Colonic mucosa (tissue), 4 donors: Measurements from ENCODE around the gene SKAP2. TPM values are rescaled to one million over a fixed set of nuclear protein-coding genes. Genes with fewer than 3 reads are reported as not detected.

ENCODE experiments used
- DNase-seq: peaks from one replicate; pipeline ENCODE4 v3.0.0-alpha.2; 2020
- H3K27ac ChIP-seq: fragments of 200-600 bp; one replicate; pipeline ENCODE4 v1.8.0; 2021
- H3K27me3 ChIP-seq: fragments of 200-600 bp; one replicate; pipeline ENCODE4 v1.8.0; 2021
- H3K36me3 ChIP-seq: fragments of 200-600 bp; one replicate; pipeline ENCODE4 v1.8.0; 2021
- H3K4me1 ChIP-seq: fragments of 200-600 bp; one replicate; pipeline ENCODE4 v1.8.0; 2021; ENCODE audit warnings: mild to moderate bottlenecking
- H3K4me3 ChIP-seq: fragments of 200-600 bp; one replicate; pipeline ENCODE4 v1.8.0; 2021
- H3K9ac ChIP-seq, 2 donors: one replicate each; pipeline ENCODE4 v1.7.0; 2013; ENCODE audit warnings: control low read depth in 2 of 2, low read depth in 2 of 2, low read length in 2 of 2
- H3K9me3 ChIP-seq: fragments of 200-600 bp; one replicate; pipeline ENCODE4 v1.8.0; 2021
- intact Hi-C: fragments of 100-400 bp; cut with DNase I; formaldehyde crosslinking; loops from one replicate; pipeline ENCODE4 v1.14.1; 2022
- total RNA-seq, 2 donors: library from RNA; stranded (reverse); fragmentation: NEBNext Ultra II Directional in 1 of 2; extraction: Animal tissue kit (Norgen Biotek cat#: 25700) in 1 of 2; gene quantifications; one replicate each; pipeline ENCODE4 v1.2.1, GENCODE V29; 2021
- TF ChIP-seq, protein P1 (sequence below): fragments of 200-600 bp; IDR thresholded peaks from one replicate; pipeline ENCODE4 v1.8.0; 2022; ENCODE audit warnings: antibody characterized with exemption, mild to moderate bottlenecking
- donor health status: healthy.
- donor health status: DM: no; HTN: no; CAD: no.
- donor health status: DM: no; HTN: no; CAD: no.

Gene SKAP2
- total RNA-seq, 2 donors from 2014 or later = 41.6 to 46.9 TPM

GRCh38 chr7:26631601-26632000 lies 232.8 kb downstream of the SKAP2 start:
- no peak for DNase-seq
- H3K27ac ChIP-seq = no peak overlapping the region
- no peak overlapping the region for H3K4me3 ChIP-seq
- H3K9me3 ChIP-seq = no peaks in the 10 kb centered on the region
- H3K9ac ChIP-seq = no peak overlapping the region
- no peaks in the 10 kb centered on the region for H3K27me3 ChIP-seq
- intact Hi-C loops = no loop called here
- H3K36me3 ChIP-seq = no peaks in the 10 kb centered on the region
- TF ChIP-seq, protein P1, sequence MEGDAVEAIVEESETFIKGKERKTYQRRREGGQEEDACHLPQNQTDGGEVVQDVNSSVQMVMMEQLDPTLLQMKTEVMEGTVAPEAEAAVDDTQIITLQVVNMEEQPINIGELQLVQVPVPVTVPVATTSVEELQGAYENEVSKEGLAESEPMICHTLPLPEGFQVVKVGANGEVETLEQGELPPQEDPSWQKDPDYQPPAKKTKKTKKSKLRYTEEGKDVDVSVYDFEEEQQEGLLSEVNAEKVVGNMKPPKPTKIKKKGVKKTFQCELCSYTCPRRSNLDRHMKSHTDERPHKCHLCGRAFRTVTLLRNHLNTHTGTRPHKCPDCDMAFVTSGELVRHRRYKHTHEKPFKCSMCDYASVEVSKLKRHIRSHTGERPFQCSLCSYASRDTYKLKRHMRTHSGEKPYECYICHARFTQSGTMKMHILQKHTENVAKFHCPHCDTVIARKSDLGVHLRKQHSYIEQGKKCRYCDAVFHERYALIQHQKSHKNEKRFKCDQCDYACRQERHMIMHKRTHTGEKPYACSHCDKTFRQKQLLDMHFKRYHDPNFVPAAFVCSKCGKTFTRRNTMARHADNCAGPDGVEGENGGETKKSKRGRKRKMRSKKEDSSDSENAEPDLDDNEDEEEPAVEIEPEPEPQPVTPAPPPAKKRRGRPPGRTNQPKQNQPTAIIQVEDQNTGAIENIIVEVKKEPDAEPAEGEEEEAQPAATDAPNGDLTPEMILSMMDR = no peak
- no peaks in the 10 kb centered on the region for H3K4me1 ChIP-seq

DNA sequence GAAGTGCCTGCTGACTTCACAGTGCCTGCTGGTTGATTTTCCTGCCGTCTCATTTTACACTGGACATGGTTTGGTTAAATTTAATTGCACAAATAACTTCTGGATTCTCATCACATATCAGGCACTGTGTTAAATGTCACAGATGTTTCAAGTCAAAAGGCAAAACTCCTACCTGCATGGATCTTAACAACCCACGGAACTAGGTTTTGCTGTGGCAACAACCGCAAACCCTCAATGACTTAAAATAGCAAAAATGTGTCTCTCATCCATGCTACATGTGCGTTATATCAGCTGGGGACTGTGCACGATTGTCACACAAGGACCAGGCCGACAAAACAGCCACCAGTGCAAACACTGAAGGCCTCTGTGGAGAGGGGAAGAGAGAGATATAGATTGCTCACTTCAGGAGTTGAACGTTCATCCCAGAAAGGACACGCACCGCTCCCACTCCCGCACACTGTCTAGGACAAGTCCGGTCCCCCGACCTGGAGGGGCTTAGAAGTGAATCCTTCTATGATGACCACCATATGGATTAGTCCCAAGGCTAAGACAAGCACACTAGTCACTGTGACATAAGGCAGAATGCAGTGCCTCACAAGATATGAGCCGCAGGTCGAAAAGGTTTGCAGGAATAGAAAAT lies 233.3 kb downstream of the SKAP2 start:
- TF ChIP-seq, protein P1 = no peak
- intact Hi-C loops = no loop called here
- Histone ChIP-seq H3K4me1 (no peaks in the 10 kb centered on the region), H3K27ac (no peak overlapping the region), H3K4me3 (no peak overlapping the region), H3K9me3 (no peaks in the 10 kb centered on the region), H3K27me3 (no peaks in the 10 kb centered on the region), H3K9ac (no peak overlapping the region), H3K36me3 (no peaks in the 10 kb centered on the region)
- no peak for DNase-seq

GRCh38 chr7:26630361-26630760 lies 234.0 kb downstream of the SKAP2 start:
- Histone ChIP-seq H3K27me3 (no peaks in the 10 kb centered on the region), H3K9me3 (no peaks in the 10 kb centered on the region), H3K27ac (no peak overlapping the region), H3K9ac (no peak overlapping the region), H3K4me3 (no peak overlapping the region), H3K36me3 (no peaks in the 10 kb centered on the region), H3K4me1 (no peaks in the 10 kb centered on the region)
- no peak for DNase-seq
- intact Hi-C loops = no loop called here
- TF ChIP-seq, protein P1 = no peak

DNA sequence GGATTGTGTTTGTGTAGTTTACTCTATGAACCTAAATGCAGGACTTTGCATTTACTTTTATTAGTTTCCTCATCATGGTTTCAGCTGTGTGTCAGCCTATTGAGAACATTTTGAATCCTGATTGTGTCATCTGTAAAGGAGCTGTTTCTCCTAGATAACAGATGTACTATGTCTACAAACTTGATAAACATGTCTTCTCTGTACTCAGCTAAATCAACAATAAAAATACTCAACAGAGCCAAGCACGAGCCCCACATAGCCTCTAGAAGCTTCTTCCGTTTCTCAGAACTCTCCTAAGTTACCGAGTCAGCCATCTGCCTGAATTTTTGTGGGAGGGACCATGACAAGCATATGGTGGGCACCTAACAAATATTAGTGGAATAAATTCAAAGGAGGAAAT lies 234.7 kb downstream of the SKAP2 start:
- Histone ChIP-seq H3K9me3 (no peaks in the 10 kb centered on the region), H3K9ac (no peak overlapping the region), H3K4me3 (no peak overlapping the region), H3K36me3 (no peaks in the 10 kb centered on the region), H3K27me3 (no peaks in the 10 kb centered on the region), H3K4me1 (no peaks in the 10 kb centered on the region), H3K27ac (no peak overlapping the region)
- intact Hi-C loops = no loop called here
- DNase-seq = no peak
- TF ChIP-seq, protein P1 = no peak

- TF ChIP-seq, protein P1 = no peak
- intact Hi-C loops = no loop called here
Observed at GRCh38 chr7:26627891-26628341, 236.5 kb downstream of the SKAP2 start.

More at GRCh38 chr7:26627891-26628341, 236.5 kb downstream of the SKAP2 start:
- H3K9me3 ChIP-seq = no peaks in the 10 kb centered on the region
- no peak overlapping the region for H3K9ac ChIP-seq
- no peaks in the 10 kb centered on the region for H3K36me3 ChIP-seq
- no peak for DNase-seq
- no peak overlapping the region for H3K27ac ChIP-seq
- no peaks in the 10 kb centered on the region for H3K27me3 ChIP-seq
- H3K4me3 ChIP-seq = no peak overlapping the region
- H3K4me1 ChIP-seq = no peaks in the 10 kb centered on the region
